ENCODE measurements around the gene POLN.
"Not testable (repeated sequence)": the region's sequence is repeated elsewhere in the genome, so short reads cannot be mapped to it uniquely, and the experiment has no call there.

Gene POLN

DNA sequence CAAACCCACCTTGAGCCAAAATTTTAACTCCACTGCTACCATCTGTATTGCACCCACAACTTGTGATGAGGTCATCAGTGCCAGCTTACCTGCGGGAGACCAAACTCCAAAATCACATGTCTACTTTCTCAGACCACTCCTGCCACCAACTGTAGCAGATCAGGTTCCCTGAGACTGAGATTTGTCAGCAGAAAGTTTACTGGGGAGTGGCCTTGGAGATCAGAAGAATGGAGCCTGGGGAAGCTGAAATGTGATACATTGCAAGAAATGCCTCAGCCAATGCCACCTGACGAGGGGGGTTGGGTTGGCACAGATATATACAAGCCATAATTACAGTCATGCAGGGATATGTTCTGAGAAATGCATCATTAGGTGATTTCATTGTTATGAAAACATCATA lies 19.1 kb downstream of the POLN start:
- Mint-ChIP-seq H3K4me3 (no peak overlapping the region), H3K4me1 (peaks cover 7% of the 10 kb centered on the region), H3K27ac (no peak overlapping the region), H3K9me3 (no peaks in the 10 kb centered on the region), H3K27me3 (no peaks in the 10 kb centered on the region), H3K36me3 (no peaks in the 10 kb centered on the region)

DNA sequence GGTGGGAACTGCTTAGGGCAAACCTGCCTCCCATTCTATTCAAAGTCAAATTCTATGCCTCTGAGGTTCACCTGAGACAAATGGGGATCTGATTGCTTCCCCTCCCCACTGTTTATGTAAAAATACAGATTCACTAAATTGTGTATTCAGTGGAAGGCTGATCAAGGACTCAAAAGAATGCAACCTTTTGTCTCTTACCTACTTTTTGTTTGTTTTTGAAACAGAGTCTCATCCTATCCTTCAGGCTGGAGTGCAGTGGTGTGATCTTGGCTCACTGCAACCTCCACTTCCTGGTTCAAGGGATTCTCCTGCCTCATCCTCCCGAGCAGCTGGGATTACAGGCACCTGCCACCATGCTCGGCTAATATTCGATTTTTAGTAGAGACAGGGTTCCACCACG lies 20.5 kb downstream of the POLN start:
- not testable (repeated sequence) for H3K4me1 Mint-ChIP-seq, H3K4me3 Mint-ChIP-seq, H3K27me3 Mint-ChIP-seq, H3K36me3 Mint-ChIP-seq, H3K27ac Mint-ChIP-seq, H3K9me3 Mint-ChIP-seq

DNA sequence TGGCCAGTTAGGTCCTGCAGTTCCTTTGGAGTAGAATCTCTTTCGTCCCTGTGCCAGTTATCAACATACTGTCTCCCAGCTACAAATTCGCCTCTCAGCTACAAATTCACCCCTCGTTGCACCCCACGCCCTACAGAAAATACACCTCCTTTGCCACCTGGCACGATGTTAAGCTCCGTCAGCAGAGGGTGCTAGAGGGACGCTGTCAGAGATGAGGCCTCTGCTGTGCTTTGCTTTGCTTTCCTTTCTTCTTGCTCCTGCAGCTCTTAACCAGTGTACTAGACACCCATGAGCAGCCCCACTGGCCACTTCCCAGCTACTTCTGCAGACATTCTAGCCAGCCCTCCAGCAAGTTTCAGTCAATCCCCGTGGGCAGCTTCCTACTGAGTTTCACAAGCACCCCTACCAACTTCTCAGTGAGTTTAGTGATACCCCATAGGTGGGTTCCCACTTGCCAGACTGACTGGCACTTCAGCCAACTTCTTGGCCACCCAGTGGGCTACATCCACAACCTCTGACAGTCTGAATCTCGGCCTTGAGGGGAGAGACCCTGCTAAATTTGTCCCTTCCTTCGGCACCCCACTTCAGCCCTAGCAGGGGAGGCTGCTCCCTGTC lies 21.8 kb downstream of the POLN start:
- H3K4me1 Mint-ChIP-seq: peaks cover 7% of the 10 kb centered on the region
- no peak overlapping the region for H3K27ac Mint-ChIP-seq
- no peak overlapping the region for H3K4me3 Mint-ChIP-seq
- no peaks in the 10 kb centered on the region for H3K27me3 Mint-ChIP-seq
- H3K9me3 Mint-ChIP-seq: no peaks in the 10 kb centered on the region
- no peaks in the 10 kb centered on the region for H3K36me3 Mint-ChIP-seq

DNA sequence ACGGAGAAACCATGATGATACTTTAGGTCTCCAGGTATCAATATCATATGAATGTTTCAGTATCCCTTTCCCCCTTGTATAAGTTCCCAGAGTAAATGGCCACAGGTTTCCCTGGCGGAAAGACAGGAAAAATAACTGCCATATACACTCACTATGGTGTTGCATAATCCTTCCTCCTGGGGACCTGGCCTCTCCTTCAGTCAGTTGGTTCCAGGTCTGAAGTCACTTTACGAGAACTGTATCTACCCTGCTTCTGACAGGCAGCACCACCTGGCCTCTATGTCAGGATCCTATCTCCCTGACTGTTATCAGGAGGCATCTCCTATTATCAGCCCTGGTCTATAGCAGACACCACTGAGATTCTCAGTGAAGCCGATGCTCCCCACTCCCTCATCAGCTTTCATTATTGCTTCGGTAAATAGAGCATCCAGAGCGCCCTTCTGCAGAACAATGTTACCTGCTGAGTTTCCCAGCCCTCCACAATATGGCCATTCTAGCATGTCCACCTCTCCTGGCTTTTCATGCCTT lies 22.6 kb downstream of the POLN start:
- Mint-ChIP-seq H3K27me3 (no peaks in the 10 kb centered on the region), H3K4me3 (no peak overlapping the region), H3K4me1 (peaks cover 7% of the 10 kb centered on the region), H3K9me3 (no peaks in the 10 kb centered on the region), H3K36me3 (no peaks in the 10 kb centered on the region), H3K27ac (no peak overlapping the region)

DNA sequence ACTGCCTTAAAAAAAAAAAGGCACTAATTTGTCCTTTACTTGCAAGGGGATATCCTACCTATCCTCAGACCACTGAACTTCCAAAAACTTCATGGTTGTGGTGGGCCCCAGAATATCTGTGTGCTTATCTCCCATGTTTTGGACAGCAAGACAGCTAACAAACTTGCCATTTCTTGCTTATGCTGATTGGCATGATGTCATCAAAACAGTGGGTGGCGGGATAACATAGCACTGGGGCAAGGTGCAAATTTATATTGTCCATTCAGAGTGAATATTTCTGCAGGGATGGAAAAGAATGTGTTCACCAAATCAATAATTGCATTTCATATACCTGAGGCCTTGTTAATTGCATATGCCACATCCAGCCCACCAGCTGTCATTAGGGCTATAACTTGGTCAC lies 23.5 kb downstream of the POLN start:
- H3K9me3 Mint-ChIP-seq: no peaks in the 10 kb centered on the region
- H3K4me1 Mint-ChIP-seq: peaks cover 7% of the 10 kb centered on the region
- no peaks in the 10 kb centered on the region for H3K27me3 Mint-ChIP-seq
- H3K4me3 Mint-ChIP-seq: no peak overlapping the region
- H3K27ac Mint-ChIP-seq: no peak overlapping the region
- H3K36me3 Mint-ChIP-seq: no peaks in the 10 kb centered on the region

DNA sequence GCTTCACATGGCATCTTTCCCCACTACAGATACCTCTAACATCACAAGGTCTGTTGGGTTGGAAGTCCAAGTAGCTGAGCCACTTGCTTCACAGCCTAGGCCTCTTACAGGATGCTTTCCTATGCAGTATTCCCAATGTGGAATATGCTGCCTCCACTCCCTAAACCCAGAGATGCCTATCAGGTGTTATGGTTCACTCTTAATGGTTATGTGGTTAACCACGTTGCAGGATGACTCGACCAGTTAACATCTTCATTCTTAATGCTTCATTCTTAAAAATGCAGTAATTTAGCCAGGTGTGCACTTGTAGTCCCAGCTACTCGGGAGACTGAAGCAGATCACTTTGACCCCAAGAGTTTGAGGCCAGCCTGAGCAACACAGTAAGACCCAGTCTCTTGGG lies 24.2 kb downstream of the POLN start:
- Mint-ChIP-seq H3K27ac (no peak overlapping the region), H3K9me3 (no peaks in the 10 kb centered on the region), H3K27me3 (no peaks in the 10 kb centered on the region), H3K4me3 (no peak overlapping the region), H3K36me3 (no peaks in the 10 kb centered on the region), H3K4me1 (peaks cover 7% of the 10 kb centered on the region)

- Mint-ChIP-seq H3K36me3 (no peaks in the 10 kb centered on the region), H3K9me3 (no peaks in the 10 kb centered on the region), H3K27ac (no peak overlapping the region), H3K4me3 (no peak overlapping the region), H3K4me1 (no peaks in the 10 kb centered on the region), H3K27me3 (no peaks in the 10 kb centered on the region)
Observed at GRCh38 chr4:2212831-2213230, 29.1 kb downstream of the POLN start.

- H3K4me3 Mint-ChIP-seq, H3K27ac Mint-ChIP-seq, H3K4me1 Mint-ChIP-seq, H3K9me3 Mint-ChIP-seq, H3K27me3 Mint-ChIP-seq: not testable (repeated sequence)
- peaks cover 10% of the 10 kb centered on the region for H3K36me3 Mint-ChIP-seq
Observed at GRCh38 chr4:2202789-2203188, 39.1 kb downstream of the POLN start.

GRCh38 chr4:2194496-2194895 lies 47.4 kb downstream of the POLN start:
- Mint-ChIP-seq H3K4me1 (no peaks in the 10 kb centered on the region), H3K27me3 (no peaks in the 10 kb centered on the region), H3K36me3 (peaks cover 15% of the 10 kb centered on the region), H3K4me3 (no peak overlapping the region), H3K27ac (no peak overlapping the region), H3K9me3 (no peaks in the 10 kb centered on the region)

GRCh38 chr4:2193326-2193725 lies 48.6 kb downstream of the POLN start:
- Mint-ChIP-seq H3K36me3 (peaks cover 12% of the 10 kb centered on the region), H3K9me3 (no peaks in the 10 kb centered on the region), H3K27ac (no peak overlapping the region), H3K4me3 (no peak overlapping the region), H3K27me3 (no peaks in the 10 kb centered on the region), H3K4me1 (no peaks in the 10 kb centered on the region)

GRCh38 chr4:2186865-2187172 lies 55.1 kb downstream of the POLN start:
- Mint-ChIP-seq H3K4me3 (no peak overlapping the region), H3K27ac (no peak overlapping the region), H3K27me3 (no peaks in the 10 kb centered on the region), H3K4me1 (no peaks in the 10 kb centered on the region), H3K36me3 (peaks cover 22% of the 10 kb centered on the region), H3K9me3 (peaks cover 14% of the 10 kb centered on the region)

DNA sequence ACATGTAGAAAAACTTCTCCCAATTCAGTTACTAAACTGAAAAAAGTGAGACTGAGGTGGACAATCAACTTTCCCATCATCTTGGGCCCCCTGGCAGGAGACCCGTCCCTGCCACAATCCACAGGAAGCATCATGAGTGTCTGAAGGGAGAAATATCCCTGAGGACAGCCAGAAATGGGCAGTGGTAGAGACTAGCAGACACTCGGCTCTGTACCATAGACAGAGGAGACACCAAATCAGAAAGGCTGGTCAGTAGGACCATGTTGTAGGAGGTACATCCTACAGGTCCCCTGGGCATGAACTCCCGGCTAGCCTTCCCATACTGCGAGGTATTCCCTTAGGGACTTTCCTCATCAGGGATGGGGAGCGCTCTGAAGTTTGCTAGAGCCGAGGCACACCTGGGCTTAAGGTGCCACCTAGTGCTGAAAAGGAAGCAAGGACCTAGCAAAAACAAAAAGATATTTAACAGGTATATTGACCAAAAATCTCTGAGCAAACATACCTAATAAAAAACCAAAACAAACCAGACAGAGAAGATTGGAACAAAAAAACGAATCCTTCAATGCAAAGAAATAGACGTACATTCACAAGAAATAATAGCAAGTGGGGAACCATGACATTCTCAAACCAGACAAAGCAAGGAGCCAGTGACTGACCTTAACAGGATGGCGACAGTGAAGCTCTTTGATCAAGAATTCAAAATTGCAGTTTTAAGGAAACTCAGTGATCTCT lies 55.6 kb downstream of the POLN start:
- H3K4me3 Mint-ChIP-seq: no peak overlapping the region
- H3K27me3 Mint-ChIP-seq: no peaks in the 10 kb centered on the region
- H3K9me3 Mint-ChIP-seq: peaks cover 14% of the 10 kb centered on the region
- H3K4me1 Mint-ChIP-seq: no peaks in the 10 kb centered on the region
- H3K27ac Mint-ChIP-seq: no peak overlapping the region
- H3K36me3 Mint-ChIP-seq: peaks cover 25% of the 10 kb centered on the region

DNA sequence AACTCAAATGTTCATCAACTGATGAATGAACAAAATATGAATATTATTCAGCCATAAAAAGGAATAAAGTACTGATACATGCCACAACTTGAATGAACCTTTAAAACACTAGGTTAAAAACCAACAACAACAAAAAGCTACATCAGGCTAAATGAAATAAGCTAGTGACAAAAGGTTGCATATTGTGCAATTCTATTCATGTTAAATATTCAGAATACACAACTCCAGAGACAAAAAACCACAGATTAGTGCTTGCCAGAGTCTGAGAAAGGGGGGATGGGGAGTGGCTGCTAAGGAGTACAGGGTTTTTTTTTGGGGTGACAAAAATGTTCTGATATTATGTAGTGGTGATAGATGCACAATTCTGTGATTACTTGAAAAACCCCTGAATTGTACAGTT lies 58.5 kb downstream of the POLN start:
- Mint-ChIP-seq H3K4me1 (no peaks in the 10 kb centered on the region), H3K27ac (no peak overlapping the region), H3K27me3 (no peaks in the 10 kb centered on the region), H3K4me3 (no peak overlapping the region), H3K9me3 (peaks cover 14% of the 10 kb centered on the region), H3K36me3 (peaks cover 25% of the 10 kb centered on the region)

DNA sequence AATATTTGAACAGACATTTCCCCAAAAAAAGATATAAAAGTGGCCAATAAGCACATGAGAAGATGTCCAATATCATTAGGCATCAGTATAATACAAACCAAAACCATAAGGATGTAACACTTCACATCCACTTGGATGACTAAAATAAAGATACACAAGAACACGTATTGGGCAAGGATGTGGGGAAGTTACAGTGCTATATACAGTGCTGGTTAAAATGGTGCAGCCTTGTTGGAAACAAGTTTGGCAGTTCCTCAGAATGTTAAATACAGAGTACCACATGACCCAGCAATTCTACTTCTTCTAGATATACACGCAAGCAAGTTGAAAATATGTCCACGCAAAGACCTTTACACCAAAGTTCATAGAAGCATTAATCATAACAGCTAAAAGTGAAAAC lies 58.9 kb downstream of the POLN start:
- Mint-ChIP-seq H3K4me1 (no peaks in the 10 kb centered on the region), H3K27ac (no peak overlapping the region), H3K27me3 (no peaks in the 10 kb centered on the region), H3K9me3 (peaks cover 14% of the 10 kb centered on the region), H3K36me3 (peaks cover 25% of the 10 kb centered on the region), H3K4me3 (no peak overlapping the region)

DNA sequence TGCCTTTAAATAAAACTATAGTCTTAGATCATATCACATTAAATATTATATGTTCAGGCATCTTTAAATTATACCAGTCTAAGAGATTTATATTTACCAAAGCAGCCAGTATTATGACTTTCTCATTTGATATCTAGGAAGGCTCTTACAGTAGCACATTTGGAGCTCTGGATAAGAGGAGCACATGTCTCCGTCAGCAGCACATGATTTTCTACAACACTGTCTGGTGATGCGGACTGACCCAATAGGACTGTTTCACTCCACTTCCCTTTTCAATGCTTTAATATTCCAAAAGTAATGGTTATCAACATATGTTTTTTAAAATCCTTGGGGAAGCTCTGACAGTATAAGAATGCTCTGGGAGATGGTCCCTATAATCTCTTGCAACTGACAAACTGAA lies 61.5 kb downstream of the POLN start:
- Mint-ChIP-seq H3K4me3 (no peak overlapping the region), H3K27ac (no peak overlapping the region), H3K4me1 (no peaks in the 10 kb centered on the region), H3K9me3 (peaks cover 5% of the 10 kb centered on the region), H3K27me3 (no peaks in the 10 kb centered on the region), H3K36me3 (peaks cover 11% of the 10 kb centered on the region)

DNA sequence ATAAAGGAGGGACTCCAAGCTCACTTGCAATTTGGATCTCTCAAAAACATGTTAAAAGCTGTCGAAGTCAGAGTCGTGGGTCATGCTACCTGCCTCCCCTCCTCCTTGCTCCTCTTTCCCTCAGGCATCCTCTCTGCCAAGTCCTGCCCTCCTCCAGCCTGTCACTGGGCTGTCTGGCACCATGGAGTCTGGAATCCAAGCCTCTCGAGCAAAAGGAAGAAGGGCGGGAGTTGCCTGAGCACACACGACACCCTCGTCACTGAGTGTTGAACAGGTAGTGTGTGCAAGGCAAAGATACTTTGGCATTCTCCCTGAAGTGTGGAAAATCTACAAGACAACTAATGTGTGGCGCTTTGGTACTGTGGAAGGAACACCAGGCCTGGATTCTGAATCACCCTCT lies 62.2 kb downstream of the POLN start:
- peaks cover 8% of the 10 kb centered on the region for H3K36me3 Mint-ChIP-seq
- no peak overlapping the region for H3K27ac Mint-ChIP-seq
- H3K4me1 Mint-ChIP-seq: no peaks in the 10 kb centered on the region
- no peak overlapping the region for H3K4me3 Mint-ChIP-seq
- H3K27me3 Mint-ChIP-seq: no peaks in the 10 kb centered on the region
- peaks cover 5% of the 10 kb centered on the region for H3K9me3 Mint-ChIP-seq

DNA sequence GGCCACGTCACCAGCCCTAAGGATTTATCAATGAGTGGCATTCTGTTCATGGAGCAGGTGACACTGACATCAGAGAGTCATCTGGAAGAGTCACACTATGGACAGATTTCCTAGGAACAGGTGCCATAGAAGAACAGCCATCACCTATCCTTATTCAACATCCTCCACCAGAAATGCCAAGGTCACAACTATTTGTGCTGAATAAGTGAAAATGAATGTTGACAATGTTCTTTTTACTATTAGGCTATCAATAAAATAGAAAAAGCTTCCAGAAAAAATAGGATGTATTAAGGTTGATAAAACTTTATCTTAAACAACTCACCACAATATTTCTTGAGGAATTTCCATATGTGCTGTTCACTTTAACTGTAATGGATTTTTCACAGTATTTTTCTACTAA lies 62.9 kb downstream of the POLN start:
- peaks cover 5% of the 10 kb centered on the region for H3K9me3 Mint-ChIP-seq
- H3K4me3 Mint-ChIP-seq: no peak overlapping the region
- peaks cover 8% of the 10 kb centered on the region for H3K36me3 Mint-ChIP-seq
- no peaks in the 10 kb centered on the region for H3K27me3 Mint-ChIP-seq
- no peak overlapping the region for H3K27ac Mint-ChIP-seq
- H3K4me1 Mint-ChIP-seq: no peaks in the 10 kb centered on the region
